CD4-positive, alpha-beta T cell (primary cell): ENCODE data around the gene FILIP1L. TPM values are rescaled to one million over a fixed set of nuclear protein-coding genes. Genes with fewer than 3 reads are reported as not detected.

ENCODE experiments used
- ATAC-seq: fragments of 200-7000 bp; cut with Tn5 transposase; one replicate; pipeline ENCODE4 v1.10.0; 2022; ENCODE audit warnings: mild to moderate bottlenecking; ENCODE audit not compliant: poor library complexity
- CTCF ChIA-PET: fragments of 350-600 bp; sonication (Branson Sonifier 250); formaldehyde crosslinking; loops from one replicate; lab custom pipeline; 2021; ENCODE audit warnings: antibody characterized with exemption, inconsistent platforms; lab: Charles Lee
- POLR2A ChIA-PET: fragments of 350-600 bp; sonication (Branson Sonifier 250); formaldehyde crosslinking; loops from one replicate; lab custom pipeline; 2021; ENCODE audit warnings: antibody characterized with exemption, inconsistent platforms; lab: Charles Lee
- DNase-seq, 14 experiments: peaks; one replicate each; pipeline ENCODE4 v3.0.0-alpha.2; 2013 to 2020; ENCODE audit warnings: mixed read lengths in 2 of 14
- H3K27ac ChIP-seq, 2 donors: one replicate each; pipeline versions ENCODE4 v1.5.1 to v1.7.0; 2013; ENCODE audit warnings: low read length in 2 of 2, low read depth in 1 of 2, mild to moderate bottlenecking in 1 of 2
- H3K27me3 ChIP-seq, 2 experiments: 1 replicate in 1 of 2; 2 replicates in 1 of 2; pipeline versions ENCODE4 v1.6.1 to v1.7.0; 2013; ENCODE audit warnings: low read length in 2 of 2, control low read depth in 1 of 2, mild to moderate bottlenecking in 1 of 2, moderate library complexity in 1 of 2; ENCODE audit not compliant: insufficient read depth in 2 of 2, control insufficient read depth in 1 of 2
- H3K36me3 ChIP-seq: one replicate; pipeline ENCODE4 v1.6.1; 2013; ENCODE audit warnings: low read length, control low read depth; ENCODE audit not compliant: insufficient read depth
- H3K4me1 ChIP-seq: one replicate; pipeline ENCODE4 v1.6.1; 2013; ENCODE audit warnings: low read length, control low read depth; ENCODE audit not compliant: insufficient read depth
- H3K4me3 ChIP-seq: one replicate; pipeline ENCODE4 v1.5.1; 2013; ENCODE audit warnings: mild to moderate bottlenecking, low read length, moderate library complexity
- H3K9me3 ChIP-seq, 2 experiments: 1 replicate in 1 of 2; 2 replicates in 1 of 2; pipeline versions ENCODE4 v1.6.1 to v1.7.0; 2013; ENCODE audit warnings: low read length in 2 of 2, mild to moderate bottlenecking in 2 of 2, control low read depth in 1 of 2, moderate library complexity in 1 of 2; ENCODE audit not compliant: control insufficient read depth in 1 of 2, insufficient read depth in 1 of 2
- H3K27ac Mint-ChIP-seq: one replicate; pipeline ENCODE4 v1.8.0; 2020; ENCODE audit warnings: mixed read lengths
- H3K27me3 Mint-ChIP-seq: one replicate; pipeline ENCODE4 v1.8.0; 2021; ENCODE audit warnings: mixed read lengths
- H3K36me3 Mint-ChIP-seq: one replicate; pipeline ENCODE4 v1.8.0; 2021; ENCODE audit warnings: low read depth, mixed read lengths
- H3K4me1 Mint-ChIP-seq: one replicate; pipeline ENCODE4 v1.8.0; 2021; ENCODE audit warnings: low read depth, mixed read lengths
- H3K4me3 Mint-ChIP-seq: one replicate; pipeline ENCODE4 v1.8.0; 2020; ENCODE audit warnings: mild to moderate bottlenecking, mixed read lengths
- H3K9me3 Mint-ChIP-seq: one replicate; pipeline ENCODE4 v1.8.0; 2020; ENCODE audit warnings: mixed read lengths
- intact Hi-C, 2 experiments: fragments of 100-400 bp; cut with DNase I in 1 of 2; cut with micrococcal nuclease in 1 of 2; formaldehyde crosslinking; loops; one replicate each; pipeline versions ENCODE4 v1.15.1 to v1.9.0; 2023 to 2025; cut with DNase I, micrococcal nuclease
- total RNA-seq, 174 experiments: library from RNA in 2 of 174; stranded (reverse) in 2 of 174; gene quantifications; one replicate each; pipeline ENCODE4 v1.2.3 and lab custom pipeline; 2021 to 2026
- TF ChIP-seq, protein P1 (sequence below): fragments of 200-600 bp; IDR thresholded peaks from one replicate; pipeline ENCODE4 v1.8.0; 2022; ENCODE audit warnings: antibody characterized with exemption, mild to moderate bottlenecking

Gene FILIP1L
- total RNA-seq, 2 experiments from 2014 or later, result 0.08 to 0.28 TPM

- Mint-ChIP-seq H3K27me3 (no peaks in the 10 kb centered on the region), H3K4me1 (no peaks in the 10 kb centered on the region), H3K4me3 (no peak overlapping the region), H3K9me3 (no peaks in the 10 kb centered on the region), H3K36me3 (peaks cover 15% of the 10 kb centered on the region), H3K27ac (no peak overlapping the region)
- no peaks in the 10 kb centered on the region for H3K27me3 ChIP-seq
- ATAC-seq (no peak), DNase-seq (no peak)
- no peaks in the 10 kb centered on the region for H3K36me3 ChIP-seq
- TF ChIP-seq, protein P1, sequence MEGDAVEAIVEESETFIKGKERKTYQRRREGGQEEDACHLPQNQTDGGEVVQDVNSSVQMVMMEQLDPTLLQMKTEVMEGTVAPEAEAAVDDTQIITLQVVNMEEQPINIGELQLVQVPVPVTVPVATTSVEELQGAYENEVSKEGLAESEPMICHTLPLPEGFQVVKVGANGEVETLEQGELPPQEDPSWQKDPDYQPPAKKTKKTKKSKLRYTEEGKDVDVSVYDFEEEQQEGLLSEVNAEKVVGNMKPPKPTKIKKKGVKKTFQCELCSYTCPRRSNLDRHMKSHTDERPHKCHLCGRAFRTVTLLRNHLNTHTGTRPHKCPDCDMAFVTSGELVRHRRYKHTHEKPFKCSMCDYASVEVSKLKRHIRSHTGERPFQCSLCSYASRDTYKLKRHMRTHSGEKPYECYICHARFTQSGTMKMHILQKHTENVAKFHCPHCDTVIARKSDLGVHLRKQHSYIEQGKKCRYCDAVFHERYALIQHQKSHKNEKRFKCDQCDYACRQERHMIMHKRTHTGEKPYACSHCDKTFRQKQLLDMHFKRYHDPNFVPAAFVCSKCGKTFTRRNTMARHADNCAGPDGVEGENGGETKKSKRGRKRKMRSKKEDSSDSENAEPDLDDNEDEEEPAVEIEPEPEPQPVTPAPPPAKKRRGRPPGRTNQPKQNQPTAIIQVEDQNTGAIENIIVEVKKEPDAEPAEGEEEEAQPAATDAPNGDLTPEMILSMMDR, result no peak
- no peaks in the 10 kb centered on the region for H3K9me3 ChIP-seq
- ChIA-PET POLR2A (no interaction called here), CTCF (interaction anchor here (0.9 kb wide), 1 partner anchor 8 kb away, joined by 4 read pairs; no protein-coding TSS in a partner anchor)
- intact Hi-C loops, result no loop called here
- no peak overlapping the region for H3K4me3 ChIP-seq
- H3K4me1 ChIP-seq, result no peaks in the 10 kb centered on the region
- H3K27ac ChIP-seq, result no peak overlapping the region
Observed at GRCh38 chr3:100020876-100021644, 93.2 kb downstream of the FILIP1L start.

DNA sequence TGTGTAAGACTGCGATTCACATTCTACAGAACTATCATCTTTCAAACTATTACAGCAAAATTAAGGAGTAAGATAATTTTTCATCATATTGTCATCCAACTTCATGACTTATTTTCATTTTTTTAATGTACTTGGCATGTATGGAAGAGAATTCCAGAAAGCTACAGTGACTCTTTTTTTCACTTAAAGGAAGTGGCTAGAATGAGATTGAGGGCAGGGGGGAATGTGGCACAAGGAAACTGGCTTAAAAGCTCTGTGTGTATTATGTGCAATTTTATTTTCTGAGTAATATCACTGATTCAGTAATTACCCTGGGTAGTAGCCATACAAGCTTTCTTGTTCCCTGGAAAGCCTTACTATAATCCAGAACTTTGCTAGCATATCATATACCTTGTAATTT lies 94.6 kb downstream of the FILIP1L start:
- Histone ChIP-seq H3K27ac (no peak overlapping the region), H3K27me3 (no peaks in the 10 kb centered on the region), H3K36me3 (no peaks in the 10 kb centered on the region), H3K4me1 (no peaks in the 10 kb centered on the region), H3K9me3 (no peaks in the 10 kb centered on the region), H3K4me3 (no peak overlapping the region)
- Mint-ChIP-seq H3K27ac (no peak overlapping the region), H3K4me3 (no peak overlapping the region), H3K27me3 (no peaks in the 10 kb centered on the region), H3K4me1 (no peaks in the 10 kb centered on the region), H3K36me3 (peaks cover 15% of the 10 kb centered on the region), H3K9me3 (peaks cover 3% of the 10 kb centered on the region)
- intact Hi-C loops, result no loop called here
- TF ChIP-seq, protein P1, result no peak
- ATAC-seq (no peak), DNase-seq (no peak)
- CTCF ChIA-PET, result no interaction called here
- POLR2A ChIA-PET, result no interaction called here

GRCh38 chr3:100018806-100019205 lies 95.5 kb downstream of the FILIP1L start:
- Mint-ChIP-seq H3K27me3 (no peaks in the 10 kb centered on the region), H3K36me3 (peaks cover 17% of the 10 kb centered on the region), H3K27ac (no peak overlapping the region), H3K9me3 (peaks cover 3% of the 10 kb centered on the region), H3K4me3 (no peak overlapping the region), H3K4me1 (no peaks in the 10 kb centered on the region)
- H3K27me3 ChIP-seq, result no peaks in the 10 kb centered on the region
- ChIA-PET POLR2A (no interaction called here), CTCF (no interaction called here)
- DNase-seq (no peak), ATAC-seq (no peak)
- H3K9me3 ChIP-seq, result no peaks in the 10 kb centered on the region
- H3K4me1 ChIP-seq, result no peaks in the 10 kb centered on the region
- TF ChIP-seq, protein P1, result no peak
- intact Hi-C loops, result no loop called here
- H3K27ac ChIP-seq, result no peak overlapping the region
- no peak overlapping the region for H3K4me3 ChIP-seq
- no peaks in the 10 kb centered on the region for H3K36me3 ChIP-seq
